Measurements from ENCODE around the gene RHCE. TPM values are rescaled to one million over a fixed set of nuclear protein-coding genes. Genes with fewer than 3 reads are reported as not detected.
A peak's percentile ranks its signal among the peaks of the same experiment; 100 is the strongest.
"Not testable (repeated sequence)": the region's sequence is repeated elsewhere in the genome, so short reads cannot be mapped to it uniquely, and the experiment has no call there.

Gene RHCE
- total and polyA plus RNA-seq, 2 experiments from 2014 or later, result 0.80 to 8.8 TPM

GRCh38 chr1:25425098-25426085 is 4.8 kb upstream of the RHCE start:
- Histone ChIP-seq H3K9me3 (ENCODE audit: low read depth) (no peaks in the 10 kb centered on the region), H2AFZ (no peak overlapping the region), H3K36me3 (replicated peaks; ENCODE audit: insufficient read depth, low read depth) (no peaks in the 10 kb centered on the region), H4K20me1 (ENCODE audit: insufficient read depth, poor library complexity, severe bottlenecking) (no peaks in the 10 kb centered on the region), H3K27me3 (no peaks in the 10 kb centered on the region), H3K27ac (peak overlapping the region; percentile 12), H3K4me2 (no peak overlapping the region), H3K9me2 (replicated peaks; ENCODE audit: insufficient read depth) (no peaks in the 10 kb centered on the region), H3K4me1 (ENCODE audit: insufficient read depth) (no peaks in the 10 kb centered on the region), H3K79me2 (no peaks in the 10 kb centered on the region), H3K4me3 (no peak overlapping the region)
- no peak for TF ChIP-seq CTCF (IDR thresholded peaks at IDR 0.05; ENCODE audit: poor library complexity)
- no peak for TF ChIP-seq EZH2 (IDR thresholded peaks at IDR 0.05; ENCODE audit: borderline replicate concordance)
- 86% methylated on average over 16 of the region's 16 CpGs for WGBS (ENCODE audit: low lambda C conversion rate, missing lambda C conversion rate)
- DNase-seq (ENCODE audit: low spot score), result peak; percentile 49

- WGBS (ENCODE audit: low lambda C conversion rate, missing lambda C conversion rate), result 91% methylated on average over 6 of the region's 6 CpGs
- H4K20me1 ChIP-seq (ENCODE audit: insufficient read depth, poor library complexity, severe bottlenecking); H3K27ac ChIP-seq; H3K36me3 ChIP-seq (replicated peaks; ENCODE audit: insufficient read depth, low read depth); H3K4me3 ChIP-seq; H3K4me2 ChIP-seq; H3K4me1 ChIP-seq (ENCODE audit: insufficient read depth); H2AFZ ChIP-seq; H3K79me2 ChIP-seq; H3K27me3 ChIP-seq; DNase-seq (ENCODE audit: low spot score); H3K9me2 ChIP-seq (replicated peaks; ENCODE audit: insufficient read depth); H3K9me3 ChIP-seq (ENCODE audit: low read depth): not testable (repeated sequence)
Measured at GRCh38 chr1:25423206-25423605, 2.6 kb upstream of the RHCE start.

DNA sequence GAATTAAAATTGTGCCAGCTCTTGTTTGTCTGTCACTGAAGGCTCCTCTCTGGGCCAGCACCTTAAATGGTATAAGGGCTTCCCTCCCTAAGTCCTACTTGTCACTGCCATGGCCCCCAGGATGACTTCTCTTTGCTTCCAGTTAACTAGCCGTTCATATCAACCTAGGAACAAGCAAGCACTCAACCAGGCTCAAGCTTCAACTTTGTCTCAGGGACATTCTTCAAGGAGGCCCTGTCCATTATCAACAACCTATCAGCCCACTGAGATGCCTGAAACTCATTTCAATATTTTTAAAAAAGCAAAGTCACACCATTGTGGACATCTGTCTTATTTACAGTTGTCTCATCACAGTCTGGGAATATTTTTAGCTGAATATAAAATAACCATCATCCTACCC is 1.3 kb downstream of the RHCE start:
- not testable (repeated sequence) for DNase-seq (ENCODE audit: low spot score); H3K79me2 ChIP-seq; H3K27ac ChIP-seq; H3K4me1 ChIP-seq (ENCODE audit: insufficient read depth); H3K4me3 ChIP-seq; H3K36me3 ChIP-seq (replicated peaks; ENCODE audit: insufficient read depth, low read depth); H4K20me1 ChIP-seq (ENCODE audit: insufficient read depth, poor library complexity, severe bottlenecking); H3K4me2 ChIP-seq; H3K27me3 ChIP-seq; H2AFZ ChIP-seq; H3K9me3 ChIP-seq (ENCODE audit: low read depth); H3K9me2 ChIP-seq (replicated peaks; ENCODE audit: insufficient read depth)
- WGBS (ENCODE audit: low lambda C conversion rate, missing lambda C conversion rate), result 93% methylated on average over 1 of the region's 1 CpG

GRCh38 chr1:25417280-25417679 is 3.3 kb downstream of the RHCE start:
- not testable (repeated sequence) for H3K36me3 ChIP-seq (replicated peaks; ENCODE audit: insufficient read depth, low read depth); H3K4me1 ChIP-seq (ENCODE audit: insufficient read depth); H3K4me3 ChIP-seq; H3K9me2 ChIP-seq (replicated peaks; ENCODE audit: insufficient read depth); H3K27me3 ChIP-seq; H2AFZ ChIP-seq; H3K9me3 ChIP-seq (ENCODE audit: low read depth); H3K4me2 ChIP-seq; DNase-seq (ENCODE audit: low spot score); H4K20me1 ChIP-seq (ENCODE audit: insufficient read depth, poor library complexity, severe bottlenecking); H3K79me2 ChIP-seq; H3K27ac ChIP-seq
- WGBS (ENCODE audit: low lambda C conversion rate, missing lambda C conversion rate), result 93% methylated on average over 4 of the region's 4 CpGs

GRCh38 chr1:25414578-25414977 is 6.0 kb downstream of the RHCE start:
- H4K20me1 ChIP-seq (ENCODE audit: insufficient read depth, poor library complexity, severe bottlenecking), result not testable (repeated sequence)

GRCh38 chr1:25414157-25414556 is 6.5 kb downstream of the RHCE start:
- not testable (repeated sequence) for H3K27ac ChIP-seq; H3K36me3 ChIP-seq (replicated peaks; ENCODE audit: insufficient read depth, low read depth); H3K27me3 ChIP-seq; DNase-seq (ENCODE audit: low spot score); H3K4me3 ChIP-seq; H3K9me2 ChIP-seq (replicated peaks; ENCODE audit: insufficient read depth); H2AFZ ChIP-seq; H3K4me1 ChIP-seq (ENCODE audit: insufficient read depth); H4K20me1 ChIP-seq (ENCODE audit: insufficient read depth, poor library complexity, severe bottlenecking); H3K79me2 ChIP-seq; H3K9me3 ChIP-seq (ENCODE audit: low read depth); H3K4me2 ChIP-seq
- 75% methylated on average over 2 of the region's 6 CpGs for WGBS (ENCODE audit: low lambda C conversion rate, missing lambda C conversion rate)

More at GRCh38 chr1:25414578-25414977, 6.0 kb downstream of the RHCE start:
- not testable (repeated sequence) for H3K4me3 ChIP-seq; H2AFZ ChIP-seq; H3K9me2 ChIP-seq (replicated peaks; ENCODE audit: insufficient read depth); H3K9me3 ChIP-seq (ENCODE audit: low read depth); H3K79me2 ChIP-seq; DNase-seq (ENCODE audit: low spot score); H3K36me3 ChIP-seq (replicated peaks; ENCODE audit: insufficient read depth, low read depth); H3K4me2 ChIP-seq; H3K27ac ChIP-seq; H3K27me3 ChIP-seq; H3K4me1 ChIP-seq (ENCODE audit: insufficient read depth)
- WGBS (ENCODE audit: low lambda C conversion rate, missing lambda C conversion rate), result 93% methylated on average over 1 of the region's 1 CpG

DNA sequence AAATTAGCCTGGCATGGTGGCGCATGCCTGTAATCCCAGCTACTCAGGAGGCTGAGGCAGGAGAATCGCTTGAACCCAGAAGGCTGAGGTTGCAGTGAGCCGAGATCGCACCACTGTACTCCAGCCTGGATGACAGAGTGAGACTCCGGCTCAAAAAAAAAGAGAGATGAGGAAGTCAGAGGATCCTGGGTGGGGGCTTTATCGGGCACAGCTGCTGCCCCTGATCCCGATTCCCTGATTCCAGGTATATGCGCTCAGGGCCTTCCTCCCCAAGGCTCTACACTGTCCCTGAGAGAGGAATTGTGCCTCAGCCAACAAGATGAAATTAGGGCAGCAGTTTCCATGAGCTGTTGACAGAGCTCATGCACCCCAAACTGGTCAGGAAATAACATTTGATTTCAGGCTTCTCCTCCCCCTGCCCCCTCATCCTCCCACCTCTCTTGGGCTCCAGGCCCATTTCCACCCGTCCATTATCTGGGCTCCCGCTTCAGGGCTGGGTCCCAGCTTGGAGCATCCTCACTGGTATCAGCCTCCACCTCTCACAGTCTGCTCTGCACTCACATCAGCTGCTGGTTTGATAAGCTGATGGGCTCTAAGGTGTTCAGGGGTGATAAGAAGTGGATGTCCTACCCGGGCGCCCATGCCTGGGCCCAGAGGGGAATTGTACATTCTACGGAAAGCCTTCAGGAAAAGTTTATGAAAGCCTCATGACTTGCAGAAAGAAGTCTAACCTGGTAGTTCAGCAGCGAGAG is 7.6 kb downstream of the RHCE start:
- not testable (repeated sequence) for H3K27me3 ChIP-seq; H3K27ac ChIP-seq; H3K36me3 ChIP-seq (replicated peaks; ENCODE audit: insufficient read depth, low read depth); H4K20me1 ChIP-seq (ENCODE audit: insufficient read depth, poor library complexity, severe bottlenecking); H3K79me2 ChIP-seq; H3K4me3 ChIP-seq; DNase-seq (ENCODE audit: low spot score); H3K4me1 ChIP-seq (ENCODE audit: insufficient read depth); H2AFZ ChIP-seq; H3K9me3 ChIP-seq (ENCODE audit: low read depth); H3K4me2 ChIP-seq; H3K9me2 ChIP-seq (replicated peaks; ENCODE audit: insufficient read depth)
- 93% methylated on average over 11 of the region's 14 CpGs for WGBS (ENCODE audit: low lambda C conversion rate, missing lambda C conversion rate)
